Esophagus (tissue), 2 donors: ENCODE measurements around the gene WDR59. TPM values are rescaled to one million over a fixed set of nuclear protein-coding genes. Genes with fewer than 3 reads are reported as not detected.

Source experiments
- H3K27ac ChIP-seq, 2 donors: one replicate each; pipeline ENCODE4 v1.5.1; 2013; ENCODE audit warnings: low read depth in 2 of 2, mild to moderate bottlenecking in 2 of 2, inconsistent platforms in 1 of 2, low read length in 1 of 2, moderate library complexity in 1 of 2
- H3K27me3 ChIP-seq, 2 donors: one replicate each; pipeline ENCODE4 v1.6.1; 2013; ENCODE audit warnings: low read length in 2 of 2, control low read depth in 1 of 2, mild to moderate bottlenecking in 1 of 2; ENCODE audit not compliant: insufficient read depth in 2 of 2, control insufficient read depth in 1 of 2
- H3K36me3 ChIP-seq, 2 donors: one replicate each; pipeline ENCODE4 v1.6.1; 2013; ENCODE audit warnings: low read length in 1 of 2; ENCODE audit not compliant: control insufficient read depth in 2 of 2, insufficient read depth in 2 of 2
- H3K4me1 ChIP-seq, 2 donors: one replicate each; pipeline ENCODE4 v1.6.1; 2013; ENCODE audit warnings: low read length in 1 of 2; ENCODE audit not compliant: control insufficient read depth in 2 of 2, insufficient read depth in 2 of 2
- H3K4me3 ChIP-seq, 2 donors: one replicate each; pipeline ENCODE4 v1.5.1; 2013; ENCODE audit warnings: low read length in 2 of 2, mild to moderate bottlenecking in 2 of 2, low read depth in 1 of 2, moderate library complexity in 1 of 2
- H3K9me3 ChIP-seq, 2 donors: one replicate each; pipeline ENCODE4 v1.6.1; 2013; ENCODE audit warnings: mild to moderate bottlenecking in 2 of 2, low read depth in 1 of 2, low read length in 1 of 2, moderate library complexity in 1 of 2; ENCODE audit not compliant: control insufficient read depth in 2 of 2, insufficient read depth in 1 of 2
- WGBS, 2 donors: extraction: QIAGEN DNeasy Blood & Tissue Kit; methylation state at CpG; one replicate each; pipeline ENCODE4 v1.1.7; 2013; 5-methylcytosine and 5-hydroxymethylcytosine counted together
- polyA plus RNA-seq, 2 donors: library from polyadenylated mRNA; stranded (reverse); fragments of 200-250 nt; gene quantifications; one replicate each; pipeline ENCODE4 v1.2.3, GENCODE V29; 2013
- donor health status: healthy with polysubstance abuse.
- donor health status: Bipolar disorder and iron deficiency.

WDR59 gene
- polyA plus RNA-seq, 2 donors = 16.1 to 27.6 TPM

- Histone ChIP-seq H3K9me3 (no peaks in the 10 kb centered on the region), H3K27ac (no peak overlapping the region), H3K27me3 (no peaks in the 10 kb centered on the region), H3K4me1 (no peaks in the 10 kb centered on the region), H3K4me3 (no peak overlapping the region), H3K36me3 (peaks cover 6 to 15% of the 10 kb centered on the region in 2 donors)
- 95 to 96% methylated on average over 4 of the region's 4 CpGs for WGBS, 2 donors
Observed at GRCh38 chr16:74899816-74900215, 85.1 kb downstream of the WDR59 start.

- H3K27ac ChIP-seq = no peak overlapping the region
- no peak overlapping the region for H3K4me3 ChIP-seq
- H3K4me1 ChIP-seq = no peaks in the 10 kb centered on the region
- no peaks in the 10 kb centered on the region for H3K9me3 ChIP-seq
- 85 to 91% methylated on average over 8 of the region's 8 CpGs for whole genome bisulfite sequencing, 2 donors
- H3K36me3 ChIP-seq = peaks cover 4 to 11% of the 10 kb centered on the region in 2 donors
- no peaks in the 10 kb centered on the region for H3K27me3 ChIP-seq
Observed at GRCh38 chr16:74898659-74899058, 86.3 kb downstream of the WDR59 start.

GRCh38 chr16:74896389-74897370 is 88.2 kb downstream of the WDR59 start:
- Histone ChIP-seq H3K9me3 (no peaks in the 10 kb centered on the region), H3K4me3 (no peak overlapping the region), H3K4me1 (no peaks in the 10 kb centered on the region), H3K27me3 (no peaks in the 10 kb centered on the region), H3K36me3 (peaks cover 9 to 12% of the 10 kb centered on the region in 2 donors), H3K27ac (no peak overlapping the region)
- WGBS, 2 donors = 79 to 84% methylated on average over 14 of the region's 14 CpGs

- no peak overlapping the region for H3K4me3 ChIP-seq
- peaks cover 0 to 10% of the 10 kb centered on the region in 2 donors for H3K36me3 ChIP-seq
- WGBS, 2 donors = 88 to 95% methylated on average over 4 of the region's 4 CpGs
- H3K4me1 ChIP-seq = no peaks in the 10 kb centered on the region
- H3K27ac ChIP-seq = no peak overlapping the region
- no peaks in the 10 kb centered on the region for H3K9me3 ChIP-seq
- no peaks in the 10 kb centered on the region for H3K27me3 ChIP-seq
Observed at GRCh38 chr16:74893541-74893940, 91.4 kb downstream of the WDR59 start.

GRCh38 chr16:74892574-74893461 is 92.1 kb downstream of the WDR59 start:
- 80 to 84% methylated on average over 8 of the region's 8 CpGs for WGBS, 2 donors
- H3K27me3 ChIP-seq = no peaks in the 10 kb centered on the region
- H3K4me3 ChIP-seq = no peak overlapping the region
- no peaks in the 10 kb centered on the region for H3K9me3 ChIP-seq
- no peak overlapping the region for H3K27ac ChIP-seq
- no peaks in the 10 kb centered on the region for H3K4me1 ChIP-seq
- peaks cover 0 to 10% of the 10 kb centered on the region in 2 donors for H3K36me3 ChIP-seq

GRCh38 chr16:74888888-74889287 is 96.0 kb downstream of the WDR59 start:
- H3K4me1 ChIP-seq = no peaks in the 10 kb centered on the region
- no peak overlapping the region for H3K4me3 ChIP-seq
- no peaks in the 10 kb centered on the region for H3K9me3 ChIP-seq
- no peak overlapping the region for H3K27ac ChIP-seq
- H3K27me3 ChIP-seq = no peaks in the 10 kb centered on the region
- peaks cover 0 to 15% of the 10 kb centered on the region in 2 donors for H3K36me3 ChIP-seq
- 83 to 86% methylated on average over 6 of the region's 6 CpGs for WGBS, 2 donors

GRCh38 chr16:74888232-74888862 is 96.6 kb downstream of the WDR59 start:
- 56 to 66% methylated on average over 13 of the region's 13 CpGs for WGBS, 2 donors
- no peak overlapping the region for H3K4me3 ChIP-seq
- H3K4me1 ChIP-seq = no peaks in the 10 kb centered on the region
- peaks cover 0 to 12% of the 10 kb centered on the region in 2 donors for H3K36me3 ChIP-seq
- no peaks in the 10 kb centered on the region for H3K9me3 ChIP-seq
- peak overlapping the region in 1 of 2 donors; percentile 52 for H3K27ac ChIP-seq
- no peaks in the 10 kb centered on the region for H3K27me3 ChIP-seq

GRCh38 chr16:74887084-74887483 is 97.8 kb downstream of the WDR59 start:
- Histone ChIP-seq H3K9me3 (no peaks in the 10 kb centered on the region), H3K36me3 (peaks cover 0 to 5% of the 10 kb centered on the region in 2 donors), H3K27me3 (no peaks in the 10 kb centered on the region), H3K4me3 (no peak overlapping the region), H3K4me1 (no peaks in the 10 kb centered on the region), H3K27ac (no peak overlapping the region)
- 91 to 95% methylated on average over 2 of the region's 2 CpGs for WGBS, 2 donors

- Histone ChIP-seq H3K27ac (no peak overlapping the region), H3K9me3 (no peaks in the 10 kb centered on the region), H3K36me3 (peaks cover 0 to 20% of the 10 kb centered on the region in 2 donors), H3K27me3 (no peaks in the 10 kb centered on the region), H3K4me1 (peaks cover 4 to 8% of the 10 kb centered on the region in 2 donors), H3K4me3 (no peak overlapping the region)
- 58 to 84% methylated on average over 7 of the region's 7 CpGs for WGBS, 2 donors
Observed at GRCh38 chr16:74877706-74878105, 107.2 kb downstream of the WDR59 start.
